DMS153 (cell line): ENCODE results near the gene ARHGAP12.

Experiments used
- DNase-seq: peaks from one replicate; lab custom pipeline; 2025; lab: John Stamatoyannopoulos, UW

ARHGAP12 gene

DNA sequence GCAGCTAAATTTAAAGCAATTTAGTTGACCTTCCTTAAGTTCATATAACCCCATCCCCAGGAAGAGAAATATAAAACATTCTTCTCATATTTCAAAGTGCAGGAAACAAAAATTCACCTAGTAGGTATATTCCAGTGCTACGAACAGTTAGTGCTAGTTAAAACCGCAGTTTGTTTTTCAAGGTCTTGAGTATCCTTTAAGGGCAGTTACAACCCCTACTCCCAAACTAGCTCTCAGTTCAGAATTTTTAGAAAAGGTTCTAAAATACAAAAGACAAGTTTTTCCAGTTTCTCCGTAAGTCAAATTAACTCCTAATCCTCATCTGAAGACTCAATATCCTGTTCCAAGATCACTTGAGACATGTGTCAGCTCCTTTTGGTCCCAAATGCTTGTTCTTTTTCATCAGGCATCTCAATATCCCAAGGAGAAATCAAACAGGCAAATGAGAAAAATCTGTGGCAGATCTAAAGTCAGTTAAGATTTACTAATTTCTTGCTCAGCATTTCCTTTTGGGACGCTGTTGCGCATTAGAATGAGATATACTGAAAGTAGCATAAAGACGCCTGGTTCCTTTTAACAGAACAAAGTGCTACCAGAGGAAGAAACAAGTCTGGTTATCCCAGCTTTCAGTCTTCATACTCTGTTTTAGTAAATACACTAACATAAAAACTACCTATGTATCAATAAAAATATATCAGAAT is 51.8 kb downstream of the ARHGAP12 start:
- DNase-seq = no peak

DNA sequence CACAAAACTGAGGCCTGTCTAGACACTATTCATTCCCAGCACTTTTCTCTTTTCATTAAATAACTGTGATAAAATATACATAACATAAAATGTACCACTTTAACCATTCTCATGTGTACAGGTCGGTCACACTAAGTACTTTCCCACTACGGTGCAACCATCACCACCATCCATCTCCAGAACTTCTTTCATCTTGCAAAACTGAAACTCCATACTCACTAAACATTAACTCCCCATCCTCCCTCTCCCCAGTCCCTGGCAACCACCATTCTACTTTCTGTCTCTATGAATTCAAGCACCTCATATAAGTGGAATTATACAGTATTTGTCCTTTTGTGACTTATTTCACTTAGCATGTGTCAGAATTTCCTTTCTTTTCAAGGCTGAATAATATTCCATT is 53.0 kb downstream of the ARHGAP12 start:
- no peak for DNase-seq

DNA sequence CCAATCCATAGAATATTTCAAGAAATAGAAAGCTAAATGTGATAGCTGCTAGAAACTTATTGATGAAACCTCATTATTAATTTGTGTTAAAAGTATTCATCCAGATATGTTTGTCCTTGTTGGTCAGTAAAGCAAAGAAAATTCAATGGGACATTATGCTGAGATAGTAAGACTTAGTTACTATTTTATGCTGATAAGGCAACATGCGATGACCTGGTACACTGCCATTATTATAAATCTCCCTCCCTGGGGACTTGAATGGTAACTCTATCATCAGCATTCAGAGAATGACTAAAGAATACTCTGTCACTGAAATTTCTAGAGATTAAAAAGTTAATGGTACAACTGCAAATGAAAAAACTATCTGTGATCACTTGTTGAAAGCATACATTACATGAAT is 54.9 kb downstream of the ARHGAP12 start:
- no peak for DNase-seq

- no peak for DNase-seq
These were observed 57.2 kb downstream of the ARHGAP12 start for GRCh38 chr10:31871266-31872065.

DNA sequence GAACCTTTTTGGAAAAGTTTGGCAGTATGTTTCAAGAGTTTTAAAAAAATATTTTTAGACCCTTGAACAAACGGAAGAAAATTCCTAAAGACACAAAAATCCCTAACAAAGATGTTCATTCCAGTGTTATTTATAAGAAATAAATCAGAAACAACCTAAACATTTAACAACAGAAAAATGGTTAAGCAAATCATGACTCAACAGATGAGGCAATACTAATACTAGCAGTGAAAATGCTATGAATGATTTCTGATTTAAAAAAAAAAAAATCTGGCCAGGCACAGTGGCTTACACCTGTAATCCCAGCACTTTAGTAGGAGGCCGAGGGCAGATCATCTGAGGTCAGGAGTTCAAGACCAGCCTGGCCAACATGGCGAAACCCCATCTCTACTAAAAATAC is 61.0 kb downstream of the ARHGAP12 start:
- DNase-seq = no peak

- no peak for DNase-seq
These were observed 62.4 kb downstream of the ARHGAP12 start for GRCh38 chr10:31866118-31866670.

- DNase-seq = no peak
These were observed 63.7 kb downstream of the ARHGAP12 start for GRCh38 chr10:31864834-31865518.

GRCh38 chr10:31855033-31855432 is 73.6 kb downstream of the ARHGAP12 start:
- no peak for DNase-seq

GRCh38 chr10:31853629-31854028 is 75.0 kb downstream of the ARHGAP12 start:
- DNase-seq = no peak

GRCh38 chr10:31851216-31851615 is 77.4 kb downstream of the ARHGAP12 start:
- DNase-seq = no peak

GRCh38 chr10:31847515-31847914 is 81.1 kb downstream of the ARHGAP12 start:
- DNase-seq = no peak

- DNase-seq = no peak
These were observed 89.9 kb downstream of the ARHGAP12 start for GRCh38 chr10:31838709-31839108.

- DNase-seq = no peak
These were observed 90.6 kb downstream of the ARHGAP12 start for GRCh38 chr10:31838065-31838464.

GRCh38 chr10:31836569-31837406 is 91.8 kb downstream of the ARHGAP12 start:
- no peak for DNase-seq

- no peak for DNase-seq
These were observed 94.9 kb downstream of the ARHGAP12 start for GRCh38 chr10:31833753-31834152.

- no peak for DNase-seq
These were observed 96.4 kb downstream of the ARHGAP12 start for GRCh38 chr10:31832261-31832660.

DNA sequence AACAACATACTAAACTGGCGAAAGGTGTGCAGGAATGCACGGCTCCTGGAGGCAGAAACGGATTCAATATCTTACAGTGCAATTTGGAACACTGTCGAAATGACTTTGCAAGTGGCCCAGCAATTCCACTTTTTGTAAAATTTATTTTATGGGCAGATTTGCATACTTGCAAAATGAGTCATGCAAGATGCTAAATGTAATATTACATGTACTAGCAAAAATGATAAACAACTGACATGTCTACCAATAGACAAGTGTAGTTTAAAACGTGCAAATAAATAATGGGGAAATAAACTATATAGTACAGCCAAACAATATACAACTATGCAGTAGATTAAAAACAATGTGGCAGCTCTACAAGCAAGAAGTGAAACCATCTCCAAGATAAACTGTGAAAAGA is 97.7 kb downstream of the ARHGAP12 start:
- DNase-seq = no peak

- no peak for DNase-seq
These were observed 98.9 kb downstream of the ARHGAP12 start for GRCh38 chr10:31829776-31830175.

DNA sequence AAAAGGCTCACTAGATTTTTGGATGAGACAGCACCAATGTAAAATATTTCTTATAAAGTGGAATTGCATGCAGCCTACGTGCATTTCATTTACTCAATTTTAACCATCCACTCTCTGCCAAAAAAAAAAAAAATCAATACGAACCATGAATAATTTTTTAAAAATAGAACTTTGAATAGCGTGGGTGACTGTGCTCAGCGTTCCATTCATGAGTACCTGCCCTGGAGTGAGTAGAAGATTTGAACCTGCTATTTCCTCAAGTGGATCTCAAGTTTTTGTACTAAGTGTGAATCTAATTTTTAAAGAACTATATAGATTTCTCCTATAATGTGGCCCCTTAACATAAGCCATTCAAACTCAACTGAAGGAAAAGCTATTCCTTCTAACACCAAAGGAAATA is 105.3 kb downstream of the ARHGAP12 start:
- DNase-seq = no peak

DNA sequence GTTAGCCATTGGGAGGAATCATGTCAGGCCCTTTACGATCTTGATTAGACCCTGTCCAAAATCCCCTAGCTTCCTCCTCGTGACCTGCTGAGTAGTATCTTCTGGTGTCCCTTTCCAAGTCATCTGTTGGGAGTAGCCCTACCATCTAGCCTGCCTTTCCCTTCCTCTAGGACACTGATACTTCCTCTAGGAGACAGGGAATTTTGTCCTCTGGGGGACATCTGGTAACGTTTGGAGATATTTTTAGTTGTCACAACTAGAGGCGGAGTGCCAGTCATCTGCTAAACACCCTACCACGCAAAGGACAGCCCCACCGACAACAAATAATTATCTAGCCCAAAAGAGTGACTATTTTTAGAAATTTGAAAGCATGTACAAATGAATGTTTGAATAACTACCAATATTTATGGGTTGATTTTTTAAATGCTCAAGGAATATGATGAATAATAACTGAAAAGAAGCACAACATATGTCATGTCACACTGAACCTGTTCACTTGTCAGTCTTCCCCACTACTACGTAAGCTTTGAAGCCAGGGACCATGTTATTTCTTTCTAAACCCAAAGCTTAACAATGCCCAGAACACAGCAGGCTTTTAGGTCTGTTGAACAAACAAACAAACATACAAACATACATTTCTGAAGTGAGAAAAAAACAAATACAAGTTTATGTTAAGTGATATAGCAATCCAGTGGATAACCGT is 105.9 kb downstream of the ARHGAP12 start:
- no peak for DNase-seq

DNA sequence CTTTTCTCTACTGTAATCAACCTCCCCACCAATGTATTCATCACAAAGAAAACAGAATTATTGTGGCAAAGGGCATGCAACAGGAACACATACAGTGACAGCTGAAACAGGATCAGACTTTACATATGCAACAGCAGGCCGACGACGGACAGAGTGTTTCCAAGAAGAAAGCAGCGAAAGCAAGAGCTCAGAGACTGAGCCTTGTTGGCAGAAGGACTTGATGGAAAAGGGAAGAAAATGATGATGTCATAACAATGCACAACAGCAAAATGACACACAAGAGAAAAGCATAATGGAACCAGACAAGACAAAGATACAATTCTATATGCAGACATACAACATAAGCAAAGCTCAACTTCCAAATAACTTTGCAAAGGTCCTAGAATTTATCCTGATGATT is 106.5 kb downstream of the ARHGAP12 start:
- DNase-seq = no peak
